ENCODE data around the gene MAP3K2.

Gene MAP3K2

GRCh38 chr2:127270663-127271062, 117.1 kb downstream of the MAP3K2 start:
- TF ChIP-seq CTCF (IDR thresholded peaks at IDR 0.05; ENCODE audit: insufficient read depth, low read length, missing control alignments): no peak
- CTCF ChIA-PET: interaction anchor here (1.0 to 1.5 kb wide), 6 partner anchors 8 to 208 kb away, joined by 3 to 8 read pairs (median 4); no protein-coding TSS in a partner anchor
- no peak overlapping the region for H3K4me3 ChIP-seq (ENCODE audit: low read depth, low read length)
- DNase-seq (ENCODE audit: low read depth, low spot score): no peak
- POLR2A ChIA-PET: no interaction called here

- DNase-seq (ENCODE audit: low read depth, low spot score): no peak
- ChIA-PET CTCF (no interaction called here), POLR2A (no interaction called here)
- H3K4me3 ChIP-seq (ENCODE audit: low read depth, low read length): no peak overlapping the region
- TF ChIP-seq CTCF (IDR thresholded peaks at IDR 0.05; ENCODE audit: insufficient read depth, low read length, missing control alignments): no peak
Measured at GRCh38 chr2:127261804-127262406, 125.9 kb downstream of the MAP3K2 start.

GRCh38 chr2:127259355-127259754, 128.4 kb downstream of the MAP3K2 start:
- no peak for TF ChIP-seq CTCF (IDR thresholded peaks at IDR 0.05; ENCODE audit: insufficient read depth, low read length, missing control alignments)
- CTCF ChIA-PET: interaction anchor here (1.8 to 2.1 kb wide), 2 partner anchors 11 to 62 kb away, joined by 5 to 8 read pairs; no protein-coding TSS in a partner anchor
- DNase-seq (ENCODE audit: low read depth, low spot score): no peak
- H3K4me3 ChIP-seq (ENCODE audit: low read depth, low read length): no peak overlapping the region
- POLR2A ChIA-PET: no interaction called here

- POLR2A ChIA-PET: interaction anchor here (0.5 kb wide), 1 partner anchor 12 kb away, joined by 3 read pairs; no protein-coding TSS in a partner anchor
- CTCF ChIA-PET: no interaction called here
- TF ChIP-seq CTCF (IDR thresholded peaks at IDR 0.05; ENCODE audit: insufficient read depth, low read length, missing control alignments): no peak
- DNase-seq (ENCODE audit: low read depth, low spot score): no peak
- no peak overlapping the region for H3K4me3 ChIP-seq (ENCODE audit: low read depth, low read length)
Measured at GRCh38 chr2:127256866-127257265, 130.9 kb downstream of the MAP3K2 start.

- TF ChIP-seq CTCF (IDR thresholded peaks at IDR 0.05; ENCODE audit: insufficient read depth, low read length, missing control alignments): no peak
- DNase-seq (ENCODE audit: low read depth, low spot score): no peak
- ChIA-PET POLR2A (no interaction called here), CTCF (no interaction called here)
- no peak overlapping the region for H3K4me3 ChIP-seq (ENCODE audit: low read depth, low read length)
Measured at GRCh38 chr2:127256381-127256780, 131.4 kb downstream of the MAP3K2 start.

DNA sequence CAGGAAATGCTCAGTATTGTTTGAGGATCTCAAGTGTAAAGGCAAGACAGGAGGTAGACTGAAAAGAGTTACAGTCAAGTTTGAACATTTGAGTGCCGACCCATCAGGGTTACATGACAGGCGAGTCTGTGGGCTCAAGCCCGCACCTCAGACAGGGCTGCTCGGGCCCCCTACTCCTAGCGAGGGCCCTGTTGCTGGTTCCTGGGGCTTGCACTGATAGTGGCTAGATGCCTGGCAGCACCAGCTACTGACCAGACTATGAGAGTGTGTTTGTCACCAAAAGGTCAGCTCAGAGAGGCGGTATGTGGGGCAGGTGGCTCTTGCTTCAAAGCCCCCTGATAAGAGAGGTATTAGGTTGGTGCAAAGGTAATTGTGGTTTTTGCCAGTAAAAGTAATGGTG, 132.1 kb downstream of the MAP3K2 start:
- no peak overlapping the region for H3K4me3 ChIP-seq (ENCODE audit: low read depth, low read length)
- ChIA-PET CTCF (no interaction called here), POLR2A (no interaction called here)
- DNase-seq (ENCODE audit: low read depth, low spot score): no peak
- TF ChIP-seq CTCF (IDR thresholded peaks at IDR 0.05; ENCODE audit: insufficient read depth, low read length, missing control alignments): no peak

Measured in AG04449 (cell line).